GM21529 (cell line): ENCODE results near the gene MTHFD1L.
"Not testable (repeated sequence)": the region's sequence is repeated elsewhere in the genome, so short reads cannot be mapped to it uniquely, and the experiment has no call there.

Experiments used
- ATAC-seq: cut with Tn5 transposase; IDR thresholded peaks from one replicate; pipeline ENCODE4 v1.9.1; 2021; ENCODE audit not compliant: unreplicated experiment

Gene MTHFD1L

GRCh38 chr6:150865406-150866146, at the start of gene MTHFD1L:
MTHFD1L (plus strand) TSS chr6:150865702; CDS start chr6:150865823, 121 bp downstream.
- peak; percentile 77 for ATAC-seq

GRCh38 chr6:150816554-150816953, 48.9 kb upstream of the MTHFD1L start:
- ATAC-seq: not testable (repeated sequence)

GRCh38 chr6:150822932-150823331, 42.6 kb upstream of the MTHFD1L start:
- no peak for ATAC-seq

- no peak for ATAC-seq
Measured at GRCh38 chr6:150826788-150827187, 38.7 kb upstream of the MTHFD1L start.

- ATAC-seq: not testable (repeated sequence)
Measured at GRCh38 chr6:150828107-150828506, 37.4 kb upstream of the MTHFD1L start.

- ATAC-seq: no peak
Measured at GRCh38 chr6:150830439-150831165, 34.9 kb upstream of the MTHFD1L start.

- no peak for ATAC-seq
Measured at GRCh38 chr6:150831577-150831976, 33.9 kb upstream of the MTHFD1L start.

GRCh38 chr6:150835620-150836019, 29.9 kb upstream of the MTHFD1L start:
- no peak for ATAC-seq

GRCh38 chr6:150840185-150840584, 25.3 kb upstream of the MTHFD1L start:
- ATAC-seq: no peak

GRCh38 chr6:150841189-150841588, 24.3 kb upstream of the MTHFD1L start:
- ATAC-seq: no peak

- ATAC-seq: no peak
Measured at GRCh38 chr6:150841697-150842096, 23.8 kb upstream of the MTHFD1L start.

GRCh38 chr6:150844371-150844770, 21.1 kb upstream of the MTHFD1L start:
- no peak for ATAC-seq

GRCh38 chr6:150846641-150847040, 18.9 kb upstream of the MTHFD1L start:
- ATAC-seq: no peak

GRCh38 chr6:150848400-150848799, 17.1 kb upstream of the MTHFD1L start:
- ATAC-seq: no peak

GRCh38 chr6:150854392-150854791, 11.1 kb upstream of the MTHFD1L start:
- not testable (repeated sequence) for ATAC-seq

- ATAC-seq: not testable (repeated sequence)
Measured at GRCh38 chr6:150855171-150855570, 10.3 kb upstream of the MTHFD1L start.

- ATAC-seq: no peak
Measured at GRCh38 chr6:150857062-150857944, 8.2 kb upstream of the MTHFD1L start.

- no peak for ATAC-seq
Measured at GRCh38 chr6:150857945-150858308, 7.6 kb upstream of the MTHFD1L start.

GRCh38 chr6:150861448-150862168, 3.9 kb upstream of the MTHFD1L start:
- ATAC-seq: not testable (repeated sequence)

- no peak for ATAC-seq
Measured at GRCh38 chr6:150863213-150863928, 2.1 kb upstream of the MTHFD1L start.
